GM23338 (cell line): Measurements from ENCODE around the gene CPB2. TPM values are rescaled to one million over a fixed set of nuclear protein-coding genes. Genes with fewer than 3 reads are reported as not detected.
A peak's percentile ranks its signal among the peaks of the same experiment; 100 is the strongest.

ENCODE experiments used
- ATAC-seq: fragments of 200-7000 bp; cut with Tn5 transposase; 3 replicates; pipeline ENCODE4 v1.9.1; 2020
- DNase-seq: peaks from one replicate; pipeline ENCODE4 v3.0.0-alpha.2; 2015; ENCODE audit warnings: low spot score
- H2AFZ ChIP-seq: fragments of 200-600 bp; sonication (generic); 2 replicates; pipeline ENCODE4 v1.8.0; 2016; ENCODE audit warnings: antibody characterized with exemption, mild to moderate bottlenecking, moderate library complexity
- H3F3A ChIP-seq: fragments of 200-600 bp; sonication (generic); replicated peaks from 2 replicates; pipeline ENCODE4 v1.8.0; 2017; ENCODE audit warnings: antibody characterized with exemption, mixed run types, low read depth
- H3K27ac ChIP-seq: fragments of 200-600 bp; sonication (generic); 2 replicates; pipeline ENCODE4 v1.6.1; 2016; ENCODE audit warnings: low read depth
- H3K27me3 ChIP-seq: fragments of 200-600 bp; sonication (generic); 2 replicates; pipeline ENCODE4 v1.8.0; 2016; ENCODE audit warnings: mild to moderate bottlenecking, mixed run types, moderate library complexity; ENCODE audit not compliant: insufficient read depth
- H3K36me3 ChIP-seq: fragments of 200-600 bp; sonication (generic); 2 replicates; pipeline ENCODE4 v1.8.0; 2016; ENCODE audit warnings: mild to moderate bottlenecking; ENCODE audit not compliant: insufficient read depth
- H3K4me1 ChIP-seq: fragments of 200-600 bp; sonication (generic); 2 replicates; pipeline ENCODE4 v1.8.0; 2016; ENCODE audit warnings: mild to moderate bottlenecking, moderate library complexity; ENCODE audit not compliant: insufficient read depth
- H3K4me2 ChIP-seq: fragments of 200-600 bp; sonication (generic); 2 replicates; pipeline ENCODE4 v1.7.1; 2017; ENCODE audit warnings: mixed run types
- H3K4me3 ChIP-seq: fragments of 200-600 bp; sonication (generic); 2 replicates; pipeline ENCODE4 v1.6.1; 2016; ENCODE audit warnings: mixed run types
- H3K79me2 ChIP-seq: fragments of 200-600 bp; sonication (generic); replicated peaks from 2 replicates; pipeline ENCODE4 v1.8.0; 2017; ENCODE audit warnings: mild to moderate bottlenecking; ENCODE audit not compliant: insufficient read depth
- H3K9me2 ChIP-seq: fragments of 200-600 bp; sonication (generic); 2 replicates; pipeline ENCODE4 v1.8.0; 2017; ENCODE audit not compliant: insufficient read depth
- H4K20me1 ChIP-seq: fragments of 200-600 bp; sonication (generic); replicated peaks from 2 replicates; pipeline ENCODE4 v1.8.0; 2017; ENCODE audit warnings: mild to moderate bottlenecking; ENCODE audit not compliant: insufficient read depth
- H3K27ac Mint-ChIP-seq: 2 replicates; pipeline ENCODE4 v1.8.0; 2020; ENCODE audit warnings: inconsistent platforms, mild to moderate bottlenecking, moderate library complexity, mixed read lengths
- H3K27me3 Mint-ChIP-seq: 3 replicates; pipeline ENCODE4 v1.8.0; 2022; ENCODE audit warnings: low read depth, mild to moderate bottlenecking, moderate library complexity, mixed read lengths, inconsistent platforms; ENCODE audit not compliant: insufficient read depth, poor library complexity
- H3K36me3 Mint-ChIP-seq: 3 replicates; pipeline ENCODE4 v1.8.0; 2021; ENCODE audit warnings: low read depth, mild to moderate bottlenecking, inconsistent platforms, moderate library complexity, mixed read lengths
- H3K4me1 Mint-ChIP-seq: 3 replicates; pipeline ENCODE4 v1.8.0; 2020; ENCODE audit warnings: mild to moderate bottlenecking, inconsistent platforms, mixed read lengths
- H3K4me3 Mint-ChIP-seq: 3 replicates; pipeline ENCODE4 v1.8.0; 2021; ENCODE audit warnings: moderate library complexity, mild to moderate bottlenecking, inconsistent platforms, mixed read lengths
- H3K9me3 Mint-ChIP-seq: 3 replicates; pipeline ENCODE4 v1.8.0; 2020; ENCODE audit warnings: moderate library complexity, mild to moderate bottlenecking, inconsistent platforms, mixed read lengths
- CREB1 ChIP-seq: fragments of 250-450 bp; sonication (Bioruptor Pico); IDR thresholded peaks from 2 replicates; pipeline ENCODE4 v1.5.0; 2020; ENCODE audit warnings: low read depth, mild to moderate bottlenecking, moderate library complexity
- EZH2 ChIP-seq: fragments of 200-600 bp; sonication (generic); IDR thresholded peaks from one replicate; pipeline ENCODE4 v1.8.0; 2017; ENCODE audit warnings: antibody characterized with exemption, mild to moderate bottlenecking, low read depth; ENCODE audit not compliant: unreplicated experiment
- EZH2phosphoT487 ChIP-seq: fragments of 200-600 bp; sonication (generic); IDR thresholded peaks from one replicate; pipeline ENCODE4 v1.8.1; 2018; ENCODE audit warnings: antibody characterized with exemption; ENCODE audit not compliant: unreplicated experiment
- JUNB ChIP-seq: IDR thresholded peaks from one replicate; pipeline ENCODE4 v1.6.1; 2016; ENCODE audit warnings: antibody characterized with exemption; ENCODE audit not compliant: unreplicated experiment
- NANOG ChIP-seq: IDR thresholded peaks from 2 replicates; pipeline ENCODE4 v1.6.1; 2016; ENCODE audit warnings: antibody characterized with exemption, borderline replicate concordance
- POLR2AphosphoS5 ChIP-seq: IDR thresholded peaks from 2 replicates; pipeline ENCODE4 v1.6.1; 2016; ENCODE audit warnings: antibody characterized with exemption, low read depth
- ZNF114 ChIP-seq: fragments of 250-450 bp; sonication (Bioruptor Pico); IDR thresholded peaks from 2 replicates; pipeline ENCODE4 v1.5.0; 2020; ENCODE audit warnings: mild to moderate bottlenecking, moderate library complexity
- ZNF331 ChIP-seq: fragments of 250-450 bp; sonication (Bioruptor Pico); IDR thresholded peaks from 2 replicates; pipeline ENCODE4 v1.5.0; 2020; ENCODE audit warnings: low read depth, mild to moderate bottlenecking, moderate library complexity
- polyA plus RNA-seq: library from polyadenylated mRNA; unstranded; fragments of >200 nt; fragmentation: Nextera tagmentation; extraction: Ambion mirVana; gene quantifications from 2 replicates; pipeline ENCODE4 v1.2.1, GENCODE V29; 2016
- total RNA-seq: library from RNA; depleted of rRNA; stranded (reverse); fragments of >200 nt; shearing (Covaris generic); gene quantifications from 2 replicates; pipeline ENCODE4 v1.2.3, GENCODE V29; 2014
- TF ChIP-seq, protein P1 (sequence below), 2 experiments: fragments of 200-600 bp in 1 of 2; sonication (generic) in 1 of 2; conservative IDR thresholded peaks; 2 replicates each; pipeline versions ENCODE4 v1.5.1 to v1.6.1; 2016 to 2017; ENCODE audit warnings: antibody characterized with exemption in 2 of 2, low read depth in 2 of 2, mild to moderate bottlenecking in 2 of 2, moderate library complexity in 1 of 2
- TF ChIP-seq, protein P2 (sequence below): IDR thresholded peaks from one replicate; pipeline ENCODE4 v1.6.1; 2018; ENCODE audit warnings: antibody characterized with exemption; ENCODE audit not compliant: unreplicated experiment

Gene CPB2
- total and polyA plus RNA-seq, 2 experiments from 2014 or later, result 0.47 TPM; not detected in 1

DNA sequence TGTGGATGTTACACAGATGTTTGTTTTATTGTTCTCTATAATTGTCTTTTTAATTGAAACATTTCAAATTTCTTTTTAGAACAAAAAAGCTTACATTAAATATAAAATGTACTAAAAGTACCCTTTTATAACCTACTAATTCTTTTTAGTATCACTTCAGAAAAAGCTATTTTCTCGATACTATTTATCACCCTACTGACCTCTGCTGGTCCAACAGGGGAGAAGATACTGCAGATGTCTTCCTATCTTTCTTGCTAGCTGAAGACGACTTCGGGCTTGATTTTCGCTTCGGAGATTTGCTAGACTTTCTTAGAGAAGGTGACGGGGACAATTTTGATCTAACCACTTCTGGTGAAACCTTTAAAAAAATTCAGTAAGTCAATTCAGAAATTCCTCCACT, 94.7 kb downstream of the CPB2 start:
- no peaks in the 10 kb centered on the region for H3F3A ChIP-seq
- Mint-ChIP-seq H3K27ac (no peak overlapping the region), H3K4me3 (no peak overlapping the region), H3K4me1 (no peaks in the 10 kb centered on the region), H3K9me3 (no peaks in the 10 kb centered on the region), H3K27me3 (no peaks in the 10 kb centered on the region), H3K36me3 (peaks cover 24% of the 10 kb centered on the region)
- no peaks in the 10 kb centered on the region for H3K27me3 ChIP-seq
- no peak overlapping the region for H3K4me2 ChIP-seq
- H3K9me2 ChIP-seq, result no peaks in the 10 kb centered on the region
- no peaks in the 10 kb centered on the region for H3K79me2 ChIP-seq
- no peak overlapping the region for H3K27ac ChIP-seq
- no peaks in the 10 kb centered on the region for H3K4me1 ChIP-seq
- H3K4me3 ChIP-seq, result no peak overlapping the region
- H2AFZ ChIP-seq, result no peak overlapping the region
- TF ChIP-seq, protein P1, sequence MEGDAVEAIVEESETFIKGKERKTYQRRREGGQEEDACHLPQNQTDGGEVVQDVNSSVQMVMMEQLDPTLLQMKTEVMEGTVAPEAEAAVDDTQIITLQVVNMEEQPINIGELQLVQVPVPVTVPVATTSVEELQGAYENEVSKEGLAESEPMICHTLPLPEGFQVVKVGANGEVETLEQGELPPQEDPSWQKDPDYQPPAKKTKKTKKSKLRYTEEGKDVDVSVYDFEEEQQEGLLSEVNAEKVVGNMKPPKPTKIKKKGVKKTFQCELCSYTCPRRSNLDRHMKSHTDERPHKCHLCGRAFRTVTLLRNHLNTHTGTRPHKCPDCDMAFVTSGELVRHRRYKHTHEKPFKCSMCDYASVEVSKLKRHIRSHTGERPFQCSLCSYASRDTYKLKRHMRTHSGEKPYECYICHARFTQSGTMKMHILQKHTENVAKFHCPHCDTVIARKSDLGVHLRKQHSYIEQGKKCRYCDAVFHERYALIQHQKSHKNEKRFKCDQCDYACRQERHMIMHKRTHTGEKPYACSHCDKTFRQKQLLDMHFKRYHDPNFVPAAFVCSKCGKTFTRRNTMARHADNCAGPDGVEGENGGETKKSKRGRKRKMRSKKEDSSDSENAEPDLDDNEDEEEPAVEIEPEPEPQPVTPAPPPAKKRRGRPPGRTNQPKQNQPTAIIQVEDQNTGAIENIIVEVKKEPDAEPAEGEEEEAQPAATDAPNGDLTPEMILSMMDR (conservative IDR thresholded peaks at IDR 0.05; ENCODE audit: low read depth in 2 of 2), result peak; percentile 47 to 55
- no peak for TF ChIP-seq ZNF114 (CRISPR knock-in tag)
- no peaks in the 10 kb centered on the region for H4K20me1 ChIP-seq
- H3K36me3 ChIP-seq, result peaks cover 12% of the 10 kb centered on the region; the same call in 1 of the 2 replicates
- ATAC-seq (no peak; the same call in 2 of the 3 replicates), DNase-seq (peak; percentile 49)

DNA sequence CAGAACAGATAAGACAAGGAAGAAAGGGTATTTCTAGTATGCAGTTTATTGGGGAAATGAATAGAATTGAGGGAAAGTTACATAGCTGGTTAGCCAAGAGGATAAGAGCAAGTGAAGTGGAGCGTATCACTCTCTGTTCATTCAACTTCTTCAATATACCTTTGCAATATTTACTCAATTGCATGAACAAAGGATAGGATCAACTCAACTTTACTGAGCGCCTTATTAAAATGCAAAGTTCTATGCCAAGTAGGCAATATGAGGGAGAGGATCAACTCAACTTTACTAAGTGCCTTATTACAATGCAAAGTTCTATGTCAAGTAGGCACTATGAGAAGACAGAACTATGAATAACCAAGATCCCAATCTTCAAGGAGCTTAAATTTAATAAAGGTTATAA, 96.2 kb downstream of the CPB2 start:
- H3K4me1 ChIP-seq, result no peaks in the 10 kb centered on the region
- TF ChIP-seq ZNF331 (CRISPR knock-in tag), result no peak
- TF ChIP-seq NANOG, result no peak
- TF ChIP-seq EZH2, result no peak
- no peak for TF ChIP-seq ZNF114 (CRISPR knock-in tag)
- TF ChIP-seq CREB1, result no peak
- TF ChIP-seq JUNB, result no peak
- TF ChIP-seq, protein P1 (conservative IDR thresholded peaks at IDR 0.05; ENCODE audit: low read depth in 2 of 2), result no peak
- TF ChIP-seq, protein P2, sequence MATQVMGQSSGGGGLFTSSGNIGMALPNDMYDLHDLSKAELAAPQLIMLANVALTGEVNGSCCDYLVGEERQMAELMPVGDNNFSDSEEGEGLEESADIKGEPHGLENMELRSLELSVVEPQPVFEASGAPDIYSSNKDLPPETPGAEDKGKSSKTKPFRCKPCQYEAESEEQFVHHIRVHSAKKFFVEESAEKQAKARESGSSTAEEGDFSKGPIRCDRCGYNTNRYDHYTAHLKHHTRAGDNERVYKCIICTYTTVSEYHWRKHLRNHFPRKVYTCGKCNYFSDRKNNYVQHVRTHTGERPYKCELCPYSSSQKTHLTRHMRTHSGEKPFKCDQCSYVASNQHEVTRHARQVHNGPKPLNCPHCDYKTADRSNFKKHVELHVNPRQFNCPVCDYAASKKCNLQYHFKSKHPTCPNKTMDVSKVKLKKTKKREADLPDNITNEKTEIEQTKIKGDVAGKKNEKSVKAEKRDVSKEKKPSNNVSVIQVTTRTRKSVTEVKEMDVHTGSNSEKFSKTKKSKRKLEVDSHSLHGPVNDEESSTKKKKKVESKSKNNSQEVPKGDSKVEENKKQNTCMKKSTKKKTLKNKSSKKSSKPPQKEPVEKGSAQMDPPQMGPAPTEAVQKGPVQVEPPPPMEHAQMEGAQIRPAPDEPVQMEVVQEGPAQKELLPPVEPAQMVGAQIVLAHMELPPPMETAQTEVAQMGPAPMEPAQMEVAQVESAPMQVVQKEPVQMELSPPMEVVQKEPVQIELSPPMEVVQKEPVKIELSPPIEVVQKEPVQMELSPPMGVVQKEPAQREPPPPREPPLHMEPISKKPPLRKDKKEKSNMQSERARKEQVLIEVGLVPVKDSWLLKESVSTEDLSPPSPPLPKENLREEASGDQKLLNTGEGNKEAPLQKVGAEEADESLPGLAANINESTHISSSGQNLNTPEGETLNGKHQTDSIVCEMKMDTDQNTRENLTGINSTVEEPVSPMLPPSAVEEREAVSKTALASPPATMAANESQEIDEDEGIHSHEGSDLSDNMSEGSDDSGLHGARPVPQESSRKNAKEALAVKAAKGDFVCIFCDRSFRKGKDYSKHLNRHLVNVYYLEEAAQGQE, result no peak
- TF ChIP-seq EZH2phosphoT487, result no peak
- no peak for TF ChIP-seq POLR2AphosphoS5

More for the DNA sequence above, 96.2 kb downstream of the CPB2 start:
- ATAC-seq, result no peak
- Histone ChIP-seq H3K4me3 (no peak overlapping the region), H3K79me2 (no peaks in the 10 kb centered on the region), H3F3A (no peaks in the 10 kb centered on the region), H3K4me2 (no peak overlapping the region), H3K36me3 (peaks cover 11% of the 10 kb centered on the region; the same call in 1 of the 2 replicates), H3K9me2 (no peaks in the 10 kb centered on the region), H2AFZ (no peak overlapping the region), H3K27me3 (no peaks in the 10 kb centered on the region), H4K20me1 (no peaks in the 10 kb centered on the region), H3K27ac (no peak overlapping the region)
- Mint-ChIP-seq H3K27me3 (no peaks in the 10 kb centered on the region), H3K4me3 (no peak overlapping the region), H3K27ac (no peak overlapping the region), H3K4me1 (no peaks in the 10 kb centered on the region), H3K36me3 (peaks cover 25% of the 10 kb centered on the region), H3K9me3 (no peaks in the 10 kb centered on the region)
- DNase-seq, result no peak
